CD4-positive, alpha-beta memory T cell (primary cell): ENCODE measurements around the gene SMAP2. TPM values are rescaled to one million over a fixed set of nuclear protein-coding genes. Genes with fewer than 3 reads are reported as not detected.
"Not testable (repeated sequence)": the region's sequence is repeated elsewhere in the genome, so short reads cannot be mapped to it uniquely, and the experiment has no call there.

Experiments used
- CTCF ChIA-PET: fragments of 350-600 bp; sonication (Branson Sonifier 250); formaldehyde crosslinking; loops from one replicate; lab custom pipeline; 2021; ENCODE audit warnings: inconsistent platforms; ENCODE audit not compliant: partially characterized antibody; lab: Charles Lee
- POLR2A ChIA-PET: fragments of 350-600 bp; sonication (Branson Sonifier 250); formaldehyde crosslinking; loops from one replicate; lab custom pipeline; 2021; ENCODE audit not compliant: partially characterized antibody; lab: Charles Lee
- DNase-seq, 5 donors: peaks; one replicate each; pipeline versions ENCODE4 v3.0.0 to v3.0.0-alpha.2; 2020 to 2022; ENCODE audit warnings: mixed read lengths in 1 of 5
- H3K27ac ChIP-seq: one replicate; pipeline ENCODE4 v1.7.0; 2013; ENCODE audit warnings: low read depth, low read length
- H3K27me3 ChIP-seq: 2 replicates; pipeline ENCODE4 v1.7.0; 2013; ENCODE audit warnings: mild to moderate bottlenecking, low read length, moderate library complexity; ENCODE audit not compliant: insufficient read depth
- H3K36me3 ChIP-seq: 2 replicates; pipeline ENCODE4 v1.7.0; 2013; ENCODE audit warnings: mild to moderate bottlenecking, low read length, moderate library complexity; ENCODE audit not compliant: insufficient read depth
- H3K4me1 ChIP-seq: 2 replicates; pipeline ENCODE4 v1.7.0; 2013; ENCODE audit warnings: mild to moderate bottlenecking, low read length, moderate library complexity; ENCODE audit not compliant: insufficient read depth
- H3K4me3 ChIP-seq, 2 donors: one replicate each; pipeline ENCODE4 v1.7.0; 2013; ENCODE audit warnings: low read length in 2 of 2, mild to moderate bottlenecking in 1 of 2
- H3K9me3 ChIP-seq, 2 donors: one replicate each; pipeline ENCODE4 v1.7.0; 2013; ENCODE audit warnings: low read length in 2 of 2, control low read depth in 1 of 2; ENCODE audit not compliant: control insufficient read depth in 1 of 2
- H3K27ac Mint-ChIP-seq, 7 donors: one replicate each; pipeline ENCODE4 v1.8.0; 2020 to 2021; ENCODE audit warnings: mixed read lengths in 7 of 7, mild to moderate bottlenecking in 6 of 7, inconsistent platforms in 3 of 7, moderate library complexity in 3 of 7
- H3K27me3 Mint-ChIP-seq, 2 donors: one replicate each; pipeline ENCODE4 v1.8.0; 2020 to 2021; ENCODE audit warnings: mixed read lengths in 2 of 2
- H3K36me3 Mint-ChIP-seq, 2 donors: one replicate each; pipeline ENCODE4 v1.8.0; 2020 to 2021; ENCODE audit warnings: mixed read lengths in 2 of 2, inconsistent platforms in 1 of 2, mild to moderate bottlenecking in 1 of 2
- H3K4me1 Mint-ChIP-seq, 4 donors: one replicate each; pipeline ENCODE4 v1.8.0; 2020 to 2021; ENCODE audit warnings: mixed read lengths in 4 of 4, mild to moderate bottlenecking in 1 of 4
- H3K4me3 Mint-ChIP-seq, 8 donors: one replicate each; pipeline ENCODE4 v1.8.0; 2020 to 2021; ENCODE audit warnings: mixed read lengths in 8 of 8, mild to moderate bottlenecking in 7 of 8, moderate library complexity in 6 of 8, inconsistent platforms in 3 of 8
- H3K9me3 Mint-ChIP-seq, 8 donors: one replicate each; pipeline ENCODE4 v1.8.0; 2020 to 2021; ENCODE audit warnings: mixed read lengths in 8 of 8, mild to moderate bottlenecking in 5 of 8, inconsistent platforms in 3 of 8, moderate library complexity in 1 of 8
- intact Hi-C: fragments of 100-400 bp; cut with micrococcal nuclease; formaldehyde crosslinking; loops from one replicate; pipeline ENCODE4 v1.15.1; 2023
- polyA plus RNA-seq, 2 donors: library from polyadenylated mRNA; unstranded; fragments of 300-500 nt; fragmentation: Illumina TruSeq; gene quantifications; one replicate each; pipeline ENCODE4 v1.2.3, GENCODE V29; 2021
- total RNA-seq, 2 experiments: library from RNA; stranded (reverse); gene quantifications; one replicate each; pipeline ENCODE4 v1.2.3, GENCODE V29; 2021

Gene SMAP2
- 100 to 1,000 TPM; 123 TPM for total RNA-seq
- 100 to 1,000 TPM; 258 to 358 TPM for polyA plus RNA-seq

DNA sequence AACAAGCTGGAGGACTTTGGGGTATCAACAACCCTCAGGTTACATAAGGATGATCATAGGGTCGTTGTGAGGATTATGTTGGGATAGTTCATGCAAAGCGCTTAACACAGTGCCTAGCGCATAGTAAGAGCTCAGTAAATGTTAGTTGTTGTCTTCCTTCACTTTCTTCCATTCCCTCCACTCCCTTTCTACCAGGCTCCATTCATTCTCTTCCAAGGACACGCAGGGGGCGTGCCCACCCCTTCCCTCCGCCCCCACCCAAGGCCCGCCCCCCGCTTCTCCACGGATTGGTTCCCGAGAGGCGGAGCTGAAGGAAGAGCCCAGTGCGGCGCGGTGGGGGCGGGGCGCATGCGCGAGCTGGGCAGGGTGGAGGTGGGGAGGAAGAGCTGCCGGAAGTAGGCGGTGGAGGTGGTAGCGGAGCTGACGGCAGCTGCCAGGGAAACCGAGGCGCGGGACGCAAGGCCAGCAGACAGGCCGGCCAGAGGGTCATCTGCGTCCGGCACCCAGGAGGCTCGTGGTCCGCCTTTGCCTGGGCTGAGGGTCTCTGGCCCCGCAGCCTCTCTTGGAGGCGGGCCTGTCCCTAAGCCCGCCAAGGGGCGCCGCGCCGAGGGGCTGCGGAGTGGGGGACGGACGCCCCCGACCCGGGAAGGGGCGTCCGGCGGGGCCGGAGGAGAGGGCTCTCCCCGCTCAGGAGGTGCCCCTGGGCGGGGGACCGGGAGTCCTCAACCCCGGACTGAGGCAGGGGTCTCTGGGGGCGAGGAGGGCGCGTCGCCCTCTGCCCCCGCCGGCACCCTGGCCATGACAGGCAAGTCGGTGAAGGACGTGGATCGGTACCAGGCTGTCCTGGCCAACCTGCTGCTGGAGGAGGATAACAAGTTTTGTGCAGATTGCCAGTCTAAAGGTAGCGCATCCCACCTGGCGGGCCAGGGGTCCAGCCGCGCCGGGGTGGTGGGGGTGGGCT is at the start of gene SMAP2:
Gene SMAP2 (plus strand): TSS at position 405 of the 961 bp plus-strand sequence. CDS start 394 bp downstream, at position 799.
- Histone ChIP-seq H3K9me3 (no peaks in the 10 kb centered on the region), H3K4me1 (peaks cover 45% of the 10 kb centered on the region), H3K4me3 (peak within 1 kb of the TSS; percentile 84 to 90), H3K36me3 (no peaks in the 10 kb centered on the region), H3K27me3 (no peaks in the 10 kb centered on the region), H3K27ac (peak within 1 kb of the TSS; percentile 96)
- Mint-ChIP-seq H3K4me1 (peaks cover 31 to 67% (median 49%) of the 10 kb centered on the region in 4 donors), H3K9me3 (peaks cover 0 to 8% (median 0%) of the 10 kb centered on the region in 8 donors), H3K4me3 (peak within 1 kb of the TSS; percentile 98 to 100 (median 99)), H3K27me3 (peaks cover 0 to 6% of the 10 kb centered on the region in 2 donors), H3K27ac (peak within 1 kb of the TSS; percentile 97 to 100 (median 99)), H3K36me3 (peaks cover 18 to 38% of the 10 kb centered on the region in 2 donors)
- peak; percentile 94 to 96 (median 96) for DNase-seq
- ChIA-PET POLR2A (interaction anchor here (0.6 to 6.1 kb wide), 18 partner anchors 12 to 318 kb away, joined by 3 to 287 read pairs (median 6); partner anchors contain the start of genes EXO5, NFYC, RLF and ZMPSTE24), CTCF (interaction anchor here (0.8 to 4.8 kb wide), 11 partner anchors 11 to 230 kb away, joined by 3 to 56 read pairs (median 9); no protein-coding TSS in a partner anchor)
- intact Hi-C loops, result loop anchor here (5.0 kb wide), 1 partner anchor 34 kb away; no protein-coding TSS in a partner anchor

DNA sequence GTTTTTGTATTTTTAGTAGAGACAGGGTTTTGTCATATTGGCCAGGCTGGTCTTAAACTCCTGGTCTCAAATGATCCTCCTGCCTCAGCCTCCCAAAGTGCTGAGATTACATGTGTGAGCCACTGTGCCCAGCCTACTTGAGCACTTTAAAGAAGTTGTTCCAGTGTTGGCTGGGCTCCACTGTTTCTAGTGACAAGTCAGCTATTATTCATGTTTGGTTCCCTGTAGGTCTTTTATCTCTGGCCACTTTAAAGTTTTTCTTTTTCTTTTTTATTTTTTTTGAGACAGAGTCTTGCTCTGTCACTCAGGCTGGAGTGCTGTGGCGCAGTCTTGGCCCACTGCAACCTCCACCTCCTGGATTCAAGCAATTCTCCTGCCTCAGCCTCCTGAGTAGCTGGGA is 42.1 kb upstream of the SMAP2 start:
- H3K4me3 ChIP-seq, H3K27ac Mint-ChIP-seq, H3K27ac ChIP-seq, H3K9me3 ChIP-seq, H3K4me1 ChIP-seq, DNase-seq, H3K4me3 Mint-ChIP-seq, CTCF ChIA-PET, H3K9me3 Mint-ChIP-seq, H3K36me3 Mint-ChIP-seq, intact Hi-C loops, H3K27me3 Mint-ChIP-seq, H3K36me3 ChIP-seq, H3K27me3 ChIP-seq, POLR2A ChIA-PET, H3K4me1 Mint-ChIP-seq: not testable (repeated sequence)

DNA sequence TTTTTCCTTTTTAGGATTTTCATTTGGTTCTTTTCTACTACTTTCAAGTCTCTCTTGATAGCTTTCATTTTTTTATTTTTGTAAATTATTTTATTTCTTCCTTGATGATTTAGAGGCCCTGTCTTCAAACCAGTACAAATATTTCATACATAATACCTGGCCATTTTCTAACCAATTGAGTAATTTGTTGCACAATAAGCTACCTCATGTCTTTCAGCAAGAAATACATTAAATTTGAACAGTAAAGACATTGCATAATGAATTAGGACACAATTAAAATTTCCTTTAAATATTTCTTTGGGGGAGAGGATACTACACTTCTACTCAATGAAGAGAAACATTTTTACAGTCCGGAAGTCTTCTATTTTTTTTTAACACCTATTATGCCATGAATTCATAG is 40.8 kb upstream of the SMAP2 start:
- Mint-ChIP-seq H3K4me3 (no peak overlapping the region), H3K9me3 (peaks cover 0 to 7% (median 0%) of the 10 kb centered on the region in 8 donors), H3K27me3 (no peaks in the 10 kb centered on the region), H3K36me3 (no peaks in the 10 kb centered on the region), H3K27ac (no peak overlapping the region), H3K4me1 (no peaks in the 10 kb centered on the region)
- ChIA-PET POLR2A (no interaction called here), CTCF (no interaction called here)
- no peaks in the 10 kb centered on the region for H3K9me3 ChIP-seq
- intact Hi-C loops, result no loop called here
- H3K4me3 ChIP-seq, result no peak overlapping the region
- no peaks in the 10 kb centered on the region for H3K36me3 ChIP-seq
- no peak overlapping the region for H3K27ac ChIP-seq
- no peak for DNase-seq
- no peaks in the 10 kb centered on the region for H3K27me3 ChIP-seq
- H3K4me1 ChIP-seq, result no peaks in the 10 kb centered on the region

DNA sequence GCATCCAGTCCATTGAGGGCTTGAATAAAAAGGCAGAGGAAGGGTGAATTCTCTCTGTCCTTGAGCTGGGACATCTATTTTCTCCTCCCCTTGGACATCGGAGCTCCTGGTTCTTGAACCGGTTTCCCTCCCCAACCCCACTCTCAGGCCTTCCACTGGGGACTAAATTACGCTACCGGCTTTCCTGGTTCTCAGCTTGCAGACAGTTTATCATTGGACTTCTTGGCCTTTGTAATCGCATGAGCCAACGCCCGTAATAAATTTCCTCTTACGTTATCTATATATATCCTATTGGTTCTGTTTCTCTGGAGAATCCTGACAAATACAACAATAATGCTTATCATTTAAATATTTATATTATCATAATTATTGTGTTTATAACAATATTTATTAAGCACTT is 36.1 kb upstream of the SMAP2 start:
- H3K27me3 ChIP-seq, result no peaks in the 10 kb centered on the region
- no peak overlapping the region for H3K27ac ChIP-seq
- Mint-ChIP-seq H3K4me3 (no peak overlapping the region), H3K4me1 (peaks cover 16 to 32% (median 26%) of the 10 kb centered on the region in 4 donors), H3K36me3 (no peaks in the 10 kb centered on the region), H3K27ac (no peak overlapping the region), H3K9me3 (peaks cover 0 to 3% (median 0%) of the 10 kb centered on the region in 8 donors), H3K27me3 (no peaks in the 10 kb centered on the region)
- intact Hi-C loops, result no loop called here
- DNase-seq, result no peak
- ChIA-PET POLR2A (interaction anchor here (1.9 to 3.3 kb wide), 4 partner anchors 36 to 184 kb away, joined by 10 to 19 read pairs (median 16); partner anchors contain the start of gene SMAP2), CTCF (interaction anchor here (0.9 to 6.4 kb wide), 24 partner anchors 9 to 259 kb away, joined by 3 to 278 read pairs (median 12); partner anchors contain the start of genes COL9A2, RLF, SMAP2 and ZFP69B)
- H3K4me3 ChIP-seq, result no peak overlapping the region
- no peaks in the 10 kb centered on the region for H3K9me3 ChIP-seq
- peaks cover 26% of the 10 kb centered on the region for H3K4me1 ChIP-seq
- H3K36me3 ChIP-seq, result no peaks in the 10 kb centered on the region

DNA sequence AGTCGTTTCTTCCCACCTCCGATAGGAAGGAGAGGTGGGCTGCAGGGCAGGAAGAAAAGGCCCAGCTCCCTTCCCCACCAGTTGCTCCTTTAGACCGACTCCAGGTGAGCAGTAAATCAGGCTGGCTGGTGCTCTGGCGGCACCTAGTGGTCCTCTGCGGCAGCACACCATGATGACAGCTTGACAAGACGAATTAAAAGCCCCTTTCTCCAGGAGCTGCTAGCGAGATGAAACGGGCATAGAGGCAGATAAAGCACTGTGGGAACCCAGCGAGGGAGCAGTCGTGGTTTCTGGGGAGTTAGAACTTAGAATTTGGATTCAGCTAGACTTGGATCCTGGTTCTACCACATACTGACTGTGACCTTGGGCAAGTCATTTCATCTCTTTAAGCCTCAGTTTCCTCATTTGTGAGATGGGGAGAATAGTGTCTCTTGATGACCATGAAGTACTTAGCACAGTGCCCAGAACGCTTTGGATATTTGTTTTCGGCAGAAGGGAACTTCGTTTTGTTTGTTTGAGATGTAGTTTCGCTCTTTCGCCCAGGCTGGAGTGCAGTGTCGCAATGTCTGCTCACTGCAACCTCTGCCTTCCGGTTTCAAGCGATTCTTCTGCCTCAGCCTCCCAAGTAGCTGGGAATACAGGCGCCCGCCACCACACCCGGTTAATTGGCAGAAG is 34.6 kb upstream of the SMAP2 start:
- no peak overlapping the region for H3K4me3 ChIP-seq
- DNase-seq, result peak; percentile 86 to 89 (median 87)
- CTCF ChIA-PET, result interaction anchor here (0.6 to 6.4 kb wide), 68 partner anchors 10 to 282 kb away, joined by 3 to 278 read pairs (median 7); partner anchors contain the start of genes COL9A2, RLF, SMAP2 and ZFP69B
- intact Hi-C loops, result loop anchor here (1.0 kb wide), 6 partner anchors 24 to 261 kb away; no protein-coding TSS in a partner anchor
- H3K4me1 Mint-ChIP-seq, result peaks cover 20 to 42% (median 31%) of the 10 kb centered on the region in 4 donors
- no peaks in the 10 kb centered on the region for H3K36me3 Mint-ChIP-seq
- H3K9me3 ChIP-seq, result no peaks in the 10 kb centered on the region
- peak overlapping the region in 6 of 7 donors; percentile 1 to 94 (median 58) for H3K27ac Mint-ChIP-seq
- no peak overlapping the region for H3K27ac ChIP-seq
- POLR2A ChIA-PET, result interaction anchor here (0.8 to 3.3 kb wide), 8 partner anchors 24 to 186 kb away, joined by 4 to 19 read pairs (median 12); partner anchors contain the start of genes RLF and SMAP2
- no peaks in the 10 kb centered on the region for H3K36me3 ChIP-seq
- H3K27me3 ChIP-seq, result no peaks in the 10 kb centered on the region
- H3K4me1 ChIP-seq, result peaks cover 31% of the 10 kb centered on the region
- H3K4me3 Mint-ChIP-seq, result peak overlapping the region; percentile 0 to 62 (median 50)
- H3K27me3 Mint-ChIP-seq, result no peaks in the 10 kb centered on the region
- no peaks in the 10 kb centered on the region for H3K9me3 Mint-ChIP-seq

DNA sequence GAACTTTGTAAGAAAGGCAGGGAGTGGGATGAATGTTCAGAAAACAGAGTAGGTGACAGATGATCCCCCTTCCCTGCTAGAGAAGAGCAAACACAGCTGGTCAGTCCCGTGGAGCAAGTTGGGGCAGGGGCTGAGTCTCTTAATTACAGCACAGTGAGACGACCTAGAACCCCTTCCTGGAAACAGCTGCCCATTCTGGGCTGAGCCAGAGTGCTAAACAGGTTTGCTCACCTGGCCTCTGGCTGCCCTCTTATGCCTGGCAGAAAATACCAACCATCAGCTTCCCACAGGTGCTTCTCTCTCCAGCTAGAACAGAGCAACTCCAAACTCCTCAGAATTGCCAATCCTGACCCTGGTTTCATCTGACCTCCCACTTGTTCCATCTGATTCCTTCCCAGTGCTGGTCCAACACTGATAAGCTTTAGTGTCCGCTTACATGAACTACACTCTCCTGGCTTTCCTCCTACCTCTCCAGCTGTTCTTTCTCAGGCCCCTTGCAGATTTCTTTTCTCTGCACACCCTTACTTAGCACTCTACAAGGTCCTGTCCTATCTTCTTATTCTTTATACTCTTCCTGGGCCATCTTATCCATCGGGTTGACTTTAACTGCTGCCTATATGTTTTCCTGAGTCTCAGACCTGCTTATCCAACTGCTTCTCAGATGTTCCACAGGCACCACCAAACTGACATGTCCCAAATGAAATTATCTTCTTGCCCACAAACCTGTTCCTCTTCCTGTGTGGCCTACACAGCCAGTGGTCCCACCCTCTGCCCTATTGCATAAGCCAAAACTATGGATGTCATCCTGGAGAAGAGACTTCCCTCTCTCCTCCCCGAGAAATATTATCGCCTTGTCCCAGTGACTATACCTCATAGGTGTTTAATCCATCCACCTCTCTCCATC is 33.9 kb upstream of the SMAP2 start:
- Histone ChIP-seq H3K9me3 (no peaks in the 10 kb centered on the region), H3K27ac (no peak overlapping the region), H3K4me3 (no peak overlapping the region), H3K4me1 (peaks cover 36% of the 10 kb centered on the region), H3K27me3 (no peaks in the 10 kb centered on the region), H3K36me3 (no peaks in the 10 kb centered on the region)
- Mint-ChIP-seq H3K36me3 (no peaks in the 10 kb centered on the region), H3K4me1 (peaks cover 26 to 50% (median 38%) of the 10 kb centered on the region in 4 donors), H3K4me3 (peak overlapping the region in 2 of 8 donors; percentile 17 to 33), H3K9me3 (no peaks in the 10 kb centered on the region), H3K27me3 (no peaks in the 10 kb centered on the region), H3K27ac (peak overlapping the region in 5 of 7 donors; percentile 26 to 68 (median 58))
- CTCF ChIA-PET, result interaction anchor here (0.6 to 6.4 kb wide), 60 partner anchors 9 to 283 kb away, joined by 3 to 278 read pairs (median 8); partner anchors contain the start of genes COL9A2, RLF, SMAP2 and ZFP69B
- no peak for DNase-seq
- POLR2A ChIA-PET, result interaction anchor here (1.5 to 3.3 kb wide), 7 partner anchors 24 to 187 kb away, joined by 4 to 19 read pairs (median 12); partner anchors contain the start of gene SMAP2
- intact Hi-C loops, result loop anchor here (5.0 kb wide), 1 partner anchor 48 kb away; no protein-coding TSS in a partner anchor
